Measurements from ENCODE around the gene TM9SF1.

- TF ChIP-seq CTCF (conservative IDR thresholded peaks at IDR 0.05; ENCODE audit: low read depth, low read length) (no peak), RAD21 (IDR thresholded peaks at IDR 0.05; ENCODE audit: low read length) (no peak), POLR2A (IDR thresholded peaks at IDR 0.05; ENCODE audit: low read depth, low read length) (no peak), USF2 (IDR thresholded peaks at IDR 0.05; ENCODE audit: low read depth, low read length) (no peak), BHLHE40 (IDR thresholded peaks at IDR 0.05; ENCODE audit: low read depth, low read length) (no peak), SMC3 (IDR thresholded peaks at IDR 0.05; ENCODE audit: low read depth, low read length) (no peak)
These were observed 412 bp downstream of the TM9SF1 start for GRCh38 chr14:24194873-24195185.
